ENCODE measurements around the gene ULK4.
"Not testable (repeated sequence)": the region's sequence is repeated elsewhere in the genome, so short reads cannot be mapped to it uniquely, and the experiment has no call there.

Gene ULK4

DNA sequence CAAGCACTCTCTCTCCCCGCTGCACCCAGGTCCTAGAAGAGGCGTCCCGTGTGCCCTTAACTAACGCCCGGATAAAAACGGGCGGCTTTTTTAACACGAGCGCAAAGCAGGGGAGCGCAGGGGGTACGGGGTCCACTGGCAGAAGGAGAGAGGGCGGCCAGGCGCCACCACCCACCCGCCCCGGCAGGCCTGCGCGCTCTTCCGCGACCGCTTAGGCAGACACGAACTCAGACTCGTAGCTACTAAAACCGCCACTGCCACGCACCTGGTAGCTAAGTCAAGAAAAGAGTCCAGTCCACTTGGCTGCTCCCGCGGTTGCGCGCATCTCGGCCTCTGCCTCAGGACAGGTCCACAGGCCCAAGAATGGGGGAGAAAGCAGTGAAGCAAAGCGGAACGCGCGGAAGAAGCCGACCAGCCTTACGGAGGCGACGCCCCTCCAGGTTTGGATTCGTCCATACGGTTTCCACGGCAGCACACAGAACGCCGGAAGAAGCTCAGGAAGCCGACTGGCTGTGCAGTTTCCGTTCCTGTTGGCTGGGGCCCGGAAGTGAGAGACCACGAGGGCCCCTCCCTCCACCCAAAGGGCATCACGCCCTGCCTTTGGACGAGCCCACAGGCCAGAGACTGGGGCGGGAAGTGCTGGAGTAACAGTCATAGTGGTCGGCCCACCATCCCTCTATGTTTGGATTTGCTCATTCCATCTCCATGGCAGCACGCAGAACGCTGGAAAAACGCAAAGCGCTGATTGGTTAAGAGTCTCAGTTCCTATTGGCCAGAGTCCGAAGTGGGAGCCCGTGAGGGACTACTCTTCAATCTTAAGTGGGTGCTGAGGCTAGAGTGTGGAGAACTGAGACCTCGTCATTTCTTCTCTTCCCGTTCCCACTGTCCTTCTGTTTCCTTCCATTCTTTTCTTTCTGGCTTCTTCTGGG is at the start of gene ULK4:
ULK4 (minus strand) TSS at position 353 of the 929 bp plus-strand sequence. CDS start 7,344 bp downstream, outside the sequence.
- H3K27ac ChIP-seq: peak within 1 kb of the TSS; percentile 54
- peak; percentile 100 for DNase-seq (ENCODE audit: low read depth, low spot score)

DNA sequence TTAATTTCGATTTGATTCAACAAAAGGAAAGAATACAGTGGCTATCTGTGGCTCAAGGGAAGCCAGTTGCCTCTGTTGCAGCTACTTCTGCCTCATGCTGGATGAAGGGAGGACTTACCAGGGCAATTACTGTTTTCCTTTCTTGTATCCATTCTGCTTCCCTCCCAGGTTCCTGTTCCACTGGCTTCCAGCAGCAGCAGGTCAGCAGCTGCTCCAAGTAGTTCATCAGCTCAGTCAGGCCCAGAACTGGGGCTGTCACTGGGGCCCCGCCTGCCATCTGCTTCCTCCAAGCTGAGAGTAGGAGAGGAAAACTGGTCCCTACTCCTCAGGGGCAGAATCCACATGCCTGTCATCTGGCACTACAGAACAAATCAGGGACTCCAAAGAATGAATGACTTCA is 48.6 kb upstream of the ULK4 start:
- H3K27ac ChIP-seq: no peak overlapping the region
- no peak for DNase-seq (ENCODE audit: low read depth, low spot score)

DNA sequence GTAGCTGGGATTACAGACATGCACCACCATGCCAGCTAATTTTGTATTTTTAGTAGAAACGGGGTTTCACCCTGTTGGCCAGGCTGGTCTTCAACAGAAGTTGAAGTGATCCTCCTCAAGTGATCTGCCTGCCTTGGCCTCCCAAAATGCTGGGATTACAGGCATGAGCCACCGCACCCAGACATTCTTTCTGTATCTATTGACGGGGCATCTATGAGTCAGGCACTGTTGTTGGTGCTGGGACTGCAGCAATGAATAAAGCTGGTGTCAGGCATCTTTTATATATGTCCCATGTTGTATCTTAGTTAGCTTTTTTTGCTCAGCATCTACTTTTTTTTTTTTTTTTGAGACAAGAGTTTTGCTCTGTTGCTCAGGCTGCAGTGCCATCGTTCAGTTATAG is 47.6 kb upstream of the ULK4 start:
- no peak for DNase-seq (ENCODE audit: low read depth, low spot score)

DNA sequence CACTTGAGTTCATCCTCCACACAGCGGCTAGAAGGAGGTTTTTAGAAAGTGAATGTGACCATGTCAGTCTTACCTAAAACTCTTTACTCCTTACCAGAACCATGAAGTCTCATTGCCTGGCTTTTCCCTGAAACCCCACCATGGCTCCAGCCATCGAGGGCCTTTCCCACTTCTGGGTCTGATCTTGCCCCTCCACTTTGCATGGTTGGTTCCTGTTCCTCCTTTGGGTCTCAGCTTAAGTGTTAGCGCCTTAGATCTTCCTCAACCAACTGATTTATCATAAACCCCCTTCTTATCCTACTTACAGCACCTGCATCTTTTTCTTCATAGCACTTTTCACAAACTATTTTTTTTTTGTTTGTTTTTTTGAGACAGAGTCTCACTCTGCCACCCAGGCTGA is 45.9 kb upstream of the ULK4 start:
- H3K27ac ChIP-seq: no peak overlapping the region
- no peak for DNase-seq (ENCODE audit: low read depth, low spot score)

More for the DNA sequence above, 47.6 kb upstream of the ULK4 start:
- no peak overlapping the region for H3K27ac ChIP-seq

DNA sequence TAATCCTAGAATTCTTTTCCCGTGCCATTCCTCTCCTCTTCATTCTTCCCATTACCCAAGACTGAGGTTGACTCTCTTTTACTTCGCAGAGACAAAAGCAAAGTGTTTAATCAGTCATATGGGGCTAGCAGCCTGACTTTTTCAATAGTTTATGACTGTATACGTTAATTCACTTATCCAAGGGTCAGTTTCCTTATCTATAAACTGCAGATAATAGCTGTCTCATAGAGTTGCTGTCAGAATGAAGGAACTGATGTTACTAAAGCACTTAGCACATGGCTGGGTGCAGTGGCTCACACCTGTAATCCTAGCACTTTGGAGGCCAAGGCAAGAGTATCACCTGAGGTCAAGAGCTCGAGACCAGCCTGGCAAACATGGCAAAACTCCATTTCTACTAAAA is 43.5 kb upstream of the ULK4 start:
- DNase-seq (ENCODE audit: low read depth, low spot score): no peak
- no peak overlapping the region for H3K27ac ChIP-seq

DNA sequence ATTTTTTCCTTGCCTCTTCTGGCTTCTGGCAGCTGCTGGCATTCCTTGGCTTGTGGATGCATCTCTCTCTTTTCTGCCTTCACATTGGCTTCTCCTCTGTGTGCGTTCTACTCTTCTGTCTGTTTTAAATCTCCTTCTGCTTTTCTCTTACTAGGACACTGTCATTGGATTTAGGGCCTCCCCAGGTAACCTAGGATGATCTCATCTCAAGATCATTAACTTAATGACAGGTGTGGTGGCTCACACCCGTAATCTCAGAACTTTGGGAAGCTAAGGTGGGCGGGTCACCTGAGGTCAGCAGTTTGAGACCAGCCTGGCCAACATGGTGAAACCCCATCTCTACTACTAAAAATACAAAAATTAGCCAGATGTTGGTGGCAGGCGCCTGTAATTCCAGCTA is 40.9 kb upstream of the ULK4 start:
- DNase-seq (ENCODE audit: low read depth, low spot score): no peak
- H3K27ac ChIP-seq: no peak overlapping the region

DNA sequence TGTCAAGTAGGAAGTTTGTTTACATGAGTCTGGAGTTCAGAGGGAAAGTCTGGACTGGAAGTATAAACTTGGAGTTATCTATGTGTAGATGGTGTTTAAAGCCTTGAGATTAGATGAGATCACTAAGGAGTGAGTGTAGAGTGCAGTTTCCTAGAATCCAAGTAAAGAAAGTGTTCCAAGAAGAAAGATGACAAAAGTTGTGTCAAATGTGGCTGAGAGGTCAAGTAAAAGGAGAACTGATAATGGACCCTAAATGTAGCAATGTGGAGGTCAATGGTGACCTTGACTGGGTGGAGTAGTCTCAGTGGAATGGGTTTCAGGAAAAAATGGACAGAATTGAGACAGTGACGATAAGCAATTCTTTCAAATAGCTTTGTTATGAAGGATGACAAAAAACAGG is 39.9 kb upstream of the ULK4 start:
- H3K27ac ChIP-seq: no peak overlapping the region
- no peak for DNase-seq (ENCODE audit: low read depth, low spot score)

DNA sequence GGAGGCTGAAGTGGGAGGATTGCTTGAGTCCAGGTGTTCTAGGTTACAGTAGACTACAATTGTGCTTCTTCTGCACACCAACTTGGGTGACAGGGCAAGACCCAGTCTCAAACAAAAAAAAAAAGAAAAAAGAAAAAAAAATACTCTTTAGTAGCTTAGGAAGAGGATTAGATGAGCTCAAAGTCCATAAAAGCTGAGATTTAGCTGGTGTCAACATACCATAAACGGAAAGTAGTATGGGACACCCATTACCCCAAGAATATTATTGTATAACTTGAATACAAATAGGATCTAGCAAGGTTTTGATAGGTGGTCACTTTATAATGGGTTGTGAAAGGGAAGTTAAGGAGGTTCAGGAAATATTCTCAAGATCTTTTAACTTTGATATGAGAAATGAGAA is 38.0 kb upstream of the ULK4 start:
- no peak overlapping the region for H3K27ac ChIP-seq
- no peak for DNase-seq (ENCODE audit: low read depth, low spot score)

DNA sequence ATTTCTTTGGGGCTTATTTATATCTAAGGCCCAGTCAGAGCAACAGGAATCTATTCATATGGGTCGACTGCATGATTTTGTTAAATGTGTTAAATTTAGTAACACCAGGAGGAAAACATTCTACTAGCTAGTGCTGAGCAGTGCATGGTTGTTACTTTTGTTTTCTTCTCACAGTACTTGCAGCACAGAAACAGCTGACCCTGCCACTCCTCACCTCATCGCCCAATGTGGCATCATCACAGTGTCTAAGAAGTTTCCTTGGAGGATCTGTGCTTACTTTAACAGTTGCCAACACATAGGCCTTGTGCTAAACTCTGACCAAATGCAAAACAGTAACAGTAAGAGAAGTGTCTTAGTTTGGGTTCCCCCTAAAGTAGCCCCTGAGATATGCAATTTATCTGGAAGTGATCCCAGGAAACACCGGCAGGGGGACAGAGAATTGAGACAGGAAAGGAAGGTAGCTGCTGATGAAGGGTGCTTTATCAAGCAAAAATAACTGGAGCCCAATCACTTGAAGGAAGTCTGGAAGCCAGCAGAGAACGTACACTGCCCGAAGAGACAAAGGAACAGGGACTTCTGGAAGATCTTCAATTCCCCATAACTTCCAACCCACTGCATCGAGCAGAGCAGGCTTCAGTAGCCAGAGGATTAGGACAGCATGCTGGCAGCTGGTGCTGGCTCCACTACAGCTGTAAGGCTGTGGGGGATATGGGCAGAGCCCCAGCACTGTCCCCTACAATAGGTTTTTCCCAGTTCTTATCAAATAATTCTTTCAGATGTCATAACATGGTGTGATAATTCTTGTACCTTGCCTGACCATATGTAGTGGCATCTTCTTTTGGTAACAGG is 36.0 kb upstream of the ULK4 start:
- DNase-seq (ENCODE audit: low read depth, low spot score): no peak
- H3K27ac ChIP-seq: no peak overlapping the region

DNA sequence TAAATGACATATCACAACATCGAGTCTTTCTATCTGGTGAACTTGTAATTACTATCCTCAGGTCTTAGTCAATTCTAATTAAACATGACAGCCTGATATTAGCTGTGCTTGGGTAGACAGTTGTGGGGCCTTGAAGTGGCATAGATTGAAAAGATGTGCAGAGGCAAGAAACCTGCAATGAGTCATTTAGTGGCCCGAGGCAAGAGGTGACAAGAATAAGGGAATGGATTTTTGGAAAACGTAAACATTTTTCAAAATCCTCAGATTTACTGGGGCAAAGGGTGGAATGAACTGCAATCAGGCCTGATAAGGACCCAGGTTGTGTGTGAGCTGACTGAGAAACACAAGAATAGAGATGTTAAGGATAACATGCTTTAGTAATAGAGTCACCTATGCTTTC is 29.5 kb upstream of the ULK4 start:
- H3K27ac ChIP-seq: no peak overlapping the region
- DNase-seq (ENCODE audit: low read depth, low spot score): no peak

DNA sequence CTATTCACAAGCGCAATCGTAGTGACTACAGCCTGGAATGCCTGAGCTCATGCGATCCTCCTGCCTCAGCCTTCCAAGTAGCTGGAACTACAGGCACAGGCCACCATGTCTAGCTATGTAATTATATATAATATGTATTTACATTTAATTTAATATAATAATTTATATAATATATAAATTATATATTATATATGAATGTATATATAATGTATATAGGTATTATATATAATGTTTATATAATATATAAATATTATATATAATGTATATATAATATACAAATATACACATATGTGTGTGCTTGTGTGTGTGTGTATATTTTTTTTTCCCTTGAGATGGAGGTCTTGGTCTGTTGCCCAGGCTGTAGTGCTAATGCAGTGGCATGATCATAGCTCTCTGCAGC is 27.6 kb upstream of the ULK4 start:
- H3K27ac ChIP-seq: no peak overlapping the region
- DNase-seq (ENCODE audit: low read depth, low spot score): no peak

DNA sequence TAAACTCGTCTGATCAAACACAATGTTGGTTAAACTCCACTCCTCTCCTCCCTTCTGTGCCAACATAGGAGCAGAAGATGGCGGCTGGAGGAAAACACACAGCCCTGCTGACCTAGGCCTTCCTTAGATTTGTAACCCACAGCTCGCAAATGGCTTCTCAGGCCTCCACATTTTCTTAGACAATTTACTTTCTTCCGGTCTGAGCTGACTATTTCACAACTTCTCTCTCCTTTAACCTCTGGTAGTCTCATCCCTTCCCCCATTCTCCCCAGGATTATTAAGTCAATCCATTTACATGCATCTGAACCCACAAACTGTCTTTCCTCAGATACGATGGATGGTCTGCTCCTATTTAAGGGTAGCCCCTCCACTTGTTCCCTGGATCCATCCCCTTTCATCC is 25.7 kb upstream of the ULK4 start:
- H3K27ac ChIP-seq: no peak overlapping the region
- no peak for DNase-seq (ENCODE audit: low read depth, low spot score)

DNA sequence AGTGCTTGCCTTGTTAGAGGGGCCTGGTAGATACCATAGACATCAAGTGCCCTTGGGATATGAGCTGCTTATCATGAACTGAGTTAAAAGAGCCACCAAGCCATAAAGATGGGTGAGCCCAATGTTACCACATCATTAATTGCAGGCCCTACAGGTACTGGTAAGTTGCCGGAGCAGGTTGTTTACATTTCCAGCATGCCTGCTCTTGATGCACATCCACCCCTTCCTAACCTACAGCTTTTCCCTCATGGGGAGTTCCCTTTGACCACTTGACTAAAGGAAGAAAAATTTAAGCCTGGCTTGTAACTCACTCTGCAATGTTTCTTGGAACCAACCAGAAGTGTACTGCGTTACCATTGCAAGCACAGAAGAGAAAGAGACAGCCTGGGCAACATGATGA is 24.7 kb upstream of the ULK4 start:
- no peak for DNase-seq (ENCODE audit: low read depth, low spot score)

DNA sequence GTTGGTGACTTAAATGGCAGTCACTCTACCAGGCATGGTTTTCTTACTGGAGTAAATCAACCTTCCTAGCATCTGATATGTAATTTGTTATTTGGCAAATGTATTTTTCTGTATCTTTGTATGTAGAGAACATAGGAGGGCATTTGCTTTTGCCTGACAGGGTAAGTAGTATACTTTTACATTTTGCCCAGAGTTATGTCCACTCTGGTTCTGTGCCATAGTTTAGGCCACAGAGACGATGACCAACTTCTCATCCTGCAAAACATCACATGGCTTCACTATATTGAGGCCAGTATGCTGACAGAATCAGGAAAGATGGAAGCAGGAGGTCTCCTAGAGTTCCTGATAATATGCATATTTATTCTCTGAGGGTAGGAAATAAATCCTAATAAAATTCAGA is 23.1 kb upstream of the ULK4 start:
- no peak for DNase-seq (ENCODE audit: low read depth, low spot score)
- H3K27ac ChIP-seq: no peak overlapping the region

More for the DNA sequence above, 24.7 kb upstream of the ULK4 start:
- H3K27ac ChIP-seq: no peak overlapping the region

DNA sequence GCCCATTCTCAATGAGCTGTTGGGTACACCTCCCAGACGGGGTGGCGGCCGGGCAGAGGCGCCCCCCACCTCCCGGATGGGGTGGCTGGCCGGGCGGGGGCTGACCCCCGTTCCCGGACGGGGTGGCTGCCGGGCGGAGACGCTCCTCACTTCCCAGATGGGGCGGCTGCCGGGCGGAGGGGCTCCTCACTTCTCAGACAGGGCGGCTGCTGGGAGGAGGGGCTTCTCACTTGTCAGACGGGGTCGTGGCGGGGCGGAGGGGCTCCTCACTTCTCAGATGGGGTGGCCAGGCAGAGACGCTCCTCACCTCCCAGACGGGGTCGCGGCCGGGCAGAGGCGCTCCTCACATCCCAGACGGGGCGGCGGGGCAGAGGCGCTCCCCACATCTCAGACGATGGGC is 21.2 kb upstream of the ULK4 start:
- H3K27ac ChIP-seq; DNase-seq (ENCODE audit: low read depth, low spot score): not testable (repeated sequence)

DNA sequence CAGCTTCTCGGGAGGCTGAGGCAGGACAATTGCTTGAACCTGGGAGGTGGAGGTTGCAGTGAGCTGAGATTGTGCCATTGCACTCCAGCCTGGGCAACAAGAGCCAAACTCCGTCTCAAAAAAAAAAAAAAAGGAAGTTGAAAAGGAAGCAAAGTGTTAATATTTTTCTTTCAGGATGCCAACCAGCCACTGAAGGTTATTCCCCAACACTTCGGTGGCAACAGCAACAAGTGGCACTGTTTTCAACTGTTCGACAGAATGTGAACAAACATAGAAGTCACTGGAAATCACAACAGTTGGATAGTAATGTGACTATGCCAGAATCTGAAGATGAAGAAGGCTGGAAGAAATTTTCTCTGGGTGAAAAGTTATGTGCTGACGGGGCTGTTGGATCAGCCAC is 15.5 kb upstream of the ULK4 start:
- not testable (repeated sequence) for DNase-seq (ENCODE audit: low read depth, low spot score); H3K27ac ChIP-seq

DNA sequence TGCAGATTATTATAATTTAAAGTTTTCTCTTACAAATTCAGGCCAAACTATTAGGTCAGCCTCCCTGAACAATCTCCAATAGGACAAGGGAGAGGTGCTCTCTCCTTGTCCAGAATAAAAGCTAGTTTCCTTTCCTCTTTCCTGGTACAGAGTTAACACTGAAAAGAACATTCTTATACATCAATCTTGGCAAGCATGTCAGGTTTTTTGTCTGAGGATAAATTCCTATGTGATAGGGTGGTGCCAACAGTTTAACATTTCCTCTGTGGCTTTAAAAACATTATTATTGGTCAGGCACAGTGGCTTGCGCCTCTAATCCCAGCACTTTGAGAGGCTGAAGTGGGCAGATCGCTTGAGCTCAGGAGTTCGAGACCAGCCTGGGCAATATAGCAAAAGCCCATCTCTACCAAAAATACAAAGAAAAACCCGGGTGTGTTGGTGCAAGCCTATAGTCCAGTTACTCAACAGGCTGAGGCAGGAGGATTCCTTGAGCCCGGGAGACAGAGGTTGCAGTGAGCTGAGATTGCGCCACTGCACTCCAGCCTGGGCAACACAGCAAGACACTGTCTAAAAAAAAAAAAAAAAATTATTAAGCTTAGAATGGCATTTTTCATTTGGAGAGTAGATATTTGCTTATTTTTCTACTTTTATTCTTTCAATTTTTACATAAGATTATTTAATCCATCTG is 13.7 kb upstream of the ULK4 start:
- H3K27ac ChIP-seq: no peak overlapping the region
- no peak for DNase-seq (ENCODE audit: low read depth, low spot score)

DNA sequence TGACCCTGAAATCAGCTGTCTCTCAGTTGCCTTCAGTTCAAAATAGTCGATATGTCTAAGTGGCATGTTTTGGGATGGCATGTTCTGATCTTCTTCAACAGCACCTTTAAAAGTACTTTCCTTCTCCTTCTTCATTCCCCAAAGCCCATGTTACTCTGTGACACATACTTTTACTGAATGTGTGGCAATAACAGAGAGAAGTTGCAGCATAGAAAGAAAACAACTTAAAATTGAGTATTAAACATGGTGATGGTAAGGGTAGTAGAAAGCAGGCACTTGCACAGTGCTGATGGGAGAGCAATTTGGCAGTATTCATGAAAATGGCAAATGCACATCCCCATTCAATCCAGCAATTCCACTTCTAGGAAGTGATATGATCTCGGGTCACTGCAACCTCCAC is 12.3 kb upstream of the ULK4 start:
- no peak overlapping the region for H3K27ac ChIP-seq
- no peak for DNase-seq (ENCODE audit: low read depth, low spot score)

DNA sequence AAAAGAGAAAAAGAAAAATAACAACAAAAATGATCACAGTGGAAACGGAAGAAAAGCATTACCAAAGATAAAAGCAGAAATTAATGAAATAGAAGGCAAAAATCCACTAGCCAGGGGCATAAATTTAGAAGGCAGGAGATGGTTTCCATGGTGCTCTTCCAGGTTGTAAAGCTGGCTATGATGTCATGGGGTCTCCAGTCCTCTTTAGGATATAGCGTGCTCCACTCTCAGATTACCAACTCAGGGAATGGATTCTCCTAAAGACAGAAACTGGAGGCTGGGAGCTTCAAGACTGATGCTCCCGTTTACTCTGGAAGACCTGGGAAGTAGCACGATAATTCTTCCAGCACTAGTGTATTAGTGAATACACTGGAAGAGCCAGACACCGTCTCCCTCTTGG is 10.9 kb upstream of the ULK4 start:
- DNase-seq (ENCODE audit: low read depth, low spot score): no peak
- no peak overlapping the region for H3K27ac ChIP-seq

DNA sequence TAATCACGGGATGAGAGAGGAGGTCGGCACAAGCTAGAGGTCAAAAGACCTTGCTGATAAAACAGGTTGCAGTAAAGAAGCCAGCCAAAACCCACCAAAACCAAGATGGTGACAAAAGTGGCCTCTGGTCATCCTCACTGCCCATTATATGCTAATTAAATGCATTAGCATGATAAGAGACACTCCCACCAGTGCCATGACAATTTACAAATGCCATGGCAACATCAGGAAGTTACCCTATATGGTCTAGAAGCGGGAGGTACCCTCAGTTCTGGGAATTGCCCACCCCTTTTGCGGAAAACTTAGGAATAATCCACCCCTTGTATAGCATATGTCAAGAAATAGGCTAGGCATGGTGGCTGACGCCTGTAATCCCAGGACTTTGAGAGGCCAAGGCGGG is 4.3 kb upstream of the ULK4 start:
- H3K27ac ChIP-seq: no peak overlapping the region
- no peak for DNase-seq (ENCODE audit: low read depth, low spot score)

DNA sequence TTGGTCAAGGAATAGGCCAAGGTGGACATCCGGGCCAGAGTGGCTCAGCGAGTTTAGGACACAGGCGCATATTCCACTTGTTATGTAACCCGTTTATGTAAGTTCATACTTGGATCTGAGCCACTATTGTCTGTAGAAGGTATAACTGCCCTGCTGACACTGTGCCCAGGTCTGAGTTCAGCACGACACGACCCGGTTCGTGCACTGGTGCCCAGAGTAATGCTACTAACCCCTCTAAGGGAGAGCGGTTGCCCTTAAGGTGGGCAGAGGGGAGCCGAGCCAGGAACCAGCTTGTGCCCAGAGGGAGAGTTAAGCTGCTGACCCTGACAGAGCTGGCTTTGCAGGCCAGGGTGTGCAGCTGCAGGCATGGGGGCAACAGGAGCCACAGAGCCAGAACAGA is 1.9 kb upstream of the ULK4 start:
- no peak overlapping the region for H3K27ac ChIP-seq
- no peak for DNase-seq (ENCODE audit: low read depth, low spot score)

Measured in epithelial cell of prostate (primary cell).